ENCODE measurements around the gene CTRB1.

GRCh38 chr16:75181630-75182029, 37.2 kb upstream of the CTRB1 start:
- TF ChIP-seq, protein P1, sequence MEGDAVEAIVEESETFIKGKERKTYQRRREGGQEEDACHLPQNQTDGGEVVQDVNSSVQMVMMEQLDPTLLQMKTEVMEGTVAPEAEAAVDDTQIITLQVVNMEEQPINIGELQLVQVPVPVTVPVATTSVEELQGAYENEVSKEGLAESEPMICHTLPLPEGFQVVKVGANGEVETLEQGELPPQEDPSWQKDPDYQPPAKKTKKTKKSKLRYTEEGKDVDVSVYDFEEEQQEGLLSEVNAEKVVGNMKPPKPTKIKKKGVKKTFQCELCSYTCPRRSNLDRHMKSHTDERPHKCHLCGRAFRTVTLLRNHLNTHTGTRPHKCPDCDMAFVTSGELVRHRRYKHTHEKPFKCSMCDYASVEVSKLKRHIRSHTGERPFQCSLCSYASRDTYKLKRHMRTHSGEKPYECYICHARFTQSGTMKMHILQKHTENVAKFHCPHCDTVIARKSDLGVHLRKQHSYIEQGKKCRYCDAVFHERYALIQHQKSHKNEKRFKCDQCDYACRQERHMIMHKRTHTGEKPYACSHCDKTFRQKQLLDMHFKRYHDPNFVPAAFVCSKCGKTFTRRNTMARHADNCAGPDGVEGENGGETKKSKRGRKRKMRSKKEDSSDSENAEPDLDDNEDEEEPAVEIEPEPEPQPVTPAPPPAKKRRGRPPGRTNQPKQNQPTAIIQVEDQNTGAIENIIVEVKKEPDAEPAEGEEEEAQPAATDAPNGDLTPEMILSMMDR (IDR thresholded peaks at IDR 0.05; ENCODE audit: poor library complexity): no peak
- TF ChIP-seq EZH2phosphoT487 (IDR thresholded peaks at IDR 0.05; ENCODE audit: low read depth, severe bottlenecking, unreplicated experiment): no peak

Data from hepatocyte (in vitro differentiated cells).